VCaP (cell line): ENCODE data around the gene PADI2.

Experiments used
- H3K27ac ChIP-seq: fragments of 450-650 bp; 2 replicates; pipeline ENCODE4 v1.5.1; 2017
- CTCF ChIP-seq: fragments of 450-650 bp; conservative IDR thresholded peaks from 2 replicates; pipeline ENCODE4 v1.5.1; 2017; ENCODE audit warnings: mild to moderate bottlenecking, moderate library complexity

The PADI2 gene

GRCh38 chr1:17020502-17020901 lies 98.7 kb downstream of the PADI2 start:
- TF ChIP-seq CTCF, result no peak
- no peak overlapping the region for H3K27ac ChIP-seq

- TF ChIP-seq CTCF, result no peak
- no peak overlapping the region for H3K27ac ChIP-seq
These were observed 100.4 kb downstream of the PADI2 start for GRCh38 chr1:17018849-17019248.

DNA sequence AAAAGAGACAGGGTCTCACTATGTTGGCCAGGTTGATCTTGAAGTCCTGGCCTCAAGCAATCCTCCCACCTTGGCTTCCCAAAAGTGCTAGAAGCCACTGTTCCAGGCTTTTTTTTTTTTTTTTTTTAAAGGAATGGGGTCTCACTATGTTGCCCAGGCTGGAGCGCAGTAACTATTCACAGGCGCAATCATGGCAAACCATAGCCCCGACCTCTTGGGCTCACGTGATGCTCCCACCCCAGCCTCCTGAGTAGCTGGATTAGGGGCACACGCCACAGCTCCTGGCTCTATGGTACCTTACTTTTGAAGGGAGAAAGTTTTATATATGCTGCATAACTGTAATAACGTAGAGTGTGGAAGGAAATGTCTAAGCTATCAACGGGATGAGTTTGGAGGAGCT lies 101.8 kb downstream of the PADI2 start:
- no peak for TF ChIP-seq CTCF
- H3K27ac ChIP-seq, result no peak overlapping the region
